Testis (tissue), 2 donors: ENCODE data around the gene IQGAP1.

Source experiments
- CTCF ChIP-seq, 3 experiments: fragments of 450-650 bp in 2 of 3; fragments of 200-600 bp in 1 of 3; sonication (generic) in 1 of 3; IDR thresholded peaks; one replicate each; pipeline ENCODE4 v1.5.1; 2016 to 2019; ENCODE audit warnings: antibody characterized with exemption in 3 of 3, mild to moderate bottlenecking in 2 of 3, moderate library complexity in 1 of 3
- POLR2A ChIP-seq: fragments of 450-650 bp; IDR thresholded peaks from one replicate; pipeline ENCODE4 v1.6.1; 2017; ENCODE audit warnings: antibody characterized with exemption, mild to moderate bottlenecking, moderate library complexity

GRCh38 chr15:90487186-90487585 lies 99.1 kb downstream of the IQGAP1 start:
- no peak for TF ChIP-seq CTCF (IDR thresholded peaks at IDR 0.05)
- TF ChIP-seq POLR2A, result no peak
